Stimulated activated CD8-positive, alpha-beta memory T cell treated with anti-CD3 and anti-CD28 coated beads, Interleukin-4, amount 100 ng/mL, for 48 hours (primary cell): ENCODE measurements around the gene RNF183.
"Not testable (repeated sequence)": the region's sequence is repeated elsewhere in the genome, so short reads cannot be mapped to it uniquely, and the experiment has no call there.

Experiments used
- DNase-seq: peaks from one replicate; pipeline ENCODE4 v3.0.0-alpha.2; 2020

The RNF183 gene

DNA sequence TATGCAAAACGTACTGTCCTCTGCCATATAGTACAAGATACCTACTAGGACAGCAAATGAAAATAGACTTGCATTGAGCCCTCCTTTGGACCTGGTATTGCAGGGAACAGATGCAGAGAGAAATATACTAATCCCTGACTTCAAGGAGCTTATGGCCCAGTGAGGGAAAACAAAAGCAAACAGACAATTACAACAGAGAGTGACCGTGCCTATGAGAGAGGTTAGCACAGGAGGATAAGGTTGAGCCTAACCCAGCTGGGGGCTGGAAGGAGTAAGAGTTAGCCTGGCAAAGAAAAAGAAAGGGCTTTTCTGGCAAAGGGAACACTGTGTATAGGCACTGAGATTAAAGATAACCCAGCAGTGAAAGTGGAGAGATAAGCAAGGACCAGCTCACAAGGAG lies 33.3 kb downstream of the RNF183 start:
- DNase-seq: no peak

DNA sequence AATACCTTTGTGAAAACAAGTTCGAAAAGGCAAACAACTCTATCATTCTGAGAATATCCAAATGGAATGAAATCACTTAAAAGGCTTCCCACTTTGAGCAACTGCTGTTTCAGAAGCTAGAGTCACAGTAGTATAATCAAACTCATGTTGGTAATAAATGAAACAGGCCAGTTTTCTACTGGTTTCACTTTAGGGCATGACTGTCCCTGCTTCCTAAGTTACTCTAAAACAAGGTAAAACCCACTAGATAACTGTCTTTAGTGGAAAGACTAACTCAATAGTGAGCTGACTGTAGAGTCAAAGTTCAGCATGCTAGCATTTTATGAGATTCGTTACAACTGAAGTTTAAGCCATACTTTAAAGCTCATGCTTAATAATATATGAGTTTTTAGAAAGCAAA lies 33.8 kb downstream of the RNF183 start:
- no peak for DNase-seq

DNA sequence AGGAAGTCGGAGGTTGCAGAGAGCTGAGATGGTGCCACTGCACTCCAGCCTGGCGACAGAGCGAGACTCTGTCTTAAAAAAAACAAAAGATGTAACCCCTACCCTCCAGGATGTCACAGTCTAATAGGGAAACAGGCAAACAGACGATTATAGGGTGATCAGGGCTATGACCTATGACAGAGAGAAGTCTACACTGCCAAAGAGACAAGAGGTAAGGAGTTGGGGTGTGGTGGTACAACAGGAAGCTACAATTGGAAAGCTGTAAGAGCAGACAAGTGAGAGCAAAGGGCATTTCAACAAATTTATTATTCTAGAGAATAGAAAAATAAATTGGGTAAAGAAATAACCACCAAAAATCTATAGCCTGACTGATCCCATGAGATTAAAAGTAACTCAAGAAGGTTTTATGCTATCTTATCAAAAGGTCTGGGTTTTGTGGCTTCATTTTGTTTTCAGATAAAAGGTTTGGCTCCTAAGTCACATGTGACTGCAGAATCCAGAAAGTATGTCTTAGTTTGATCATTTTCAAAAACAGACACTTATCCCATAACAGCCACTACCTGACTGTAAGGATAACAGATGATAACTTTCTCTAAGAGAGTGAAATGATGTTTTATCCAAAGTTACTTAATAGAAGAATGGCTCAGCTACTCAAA lies 35.1 kb downstream of the RNF183 start:
- no peak for DNase-seq

DNA sequence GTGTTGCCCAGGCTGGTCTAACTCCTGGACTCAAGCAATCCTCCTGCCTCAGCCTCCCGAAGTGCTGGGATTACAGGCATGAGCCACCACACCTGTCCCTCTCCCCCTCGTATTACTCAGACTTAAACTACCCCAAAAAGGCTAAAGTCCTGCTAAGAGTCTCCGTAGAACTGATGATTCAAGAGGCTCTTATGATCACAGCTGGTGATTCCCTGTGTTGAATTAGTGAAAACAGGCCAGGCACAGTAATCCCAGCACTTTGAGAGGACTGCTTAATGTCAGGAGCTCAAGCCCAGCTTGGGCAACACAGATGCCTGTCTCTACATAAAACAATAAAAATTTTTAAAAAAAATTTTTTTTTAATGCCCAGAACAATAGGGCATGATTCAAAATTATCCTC lies 37.0 kb downstream of the RNF183 start:
- no peak for DNase-seq

DNA sequence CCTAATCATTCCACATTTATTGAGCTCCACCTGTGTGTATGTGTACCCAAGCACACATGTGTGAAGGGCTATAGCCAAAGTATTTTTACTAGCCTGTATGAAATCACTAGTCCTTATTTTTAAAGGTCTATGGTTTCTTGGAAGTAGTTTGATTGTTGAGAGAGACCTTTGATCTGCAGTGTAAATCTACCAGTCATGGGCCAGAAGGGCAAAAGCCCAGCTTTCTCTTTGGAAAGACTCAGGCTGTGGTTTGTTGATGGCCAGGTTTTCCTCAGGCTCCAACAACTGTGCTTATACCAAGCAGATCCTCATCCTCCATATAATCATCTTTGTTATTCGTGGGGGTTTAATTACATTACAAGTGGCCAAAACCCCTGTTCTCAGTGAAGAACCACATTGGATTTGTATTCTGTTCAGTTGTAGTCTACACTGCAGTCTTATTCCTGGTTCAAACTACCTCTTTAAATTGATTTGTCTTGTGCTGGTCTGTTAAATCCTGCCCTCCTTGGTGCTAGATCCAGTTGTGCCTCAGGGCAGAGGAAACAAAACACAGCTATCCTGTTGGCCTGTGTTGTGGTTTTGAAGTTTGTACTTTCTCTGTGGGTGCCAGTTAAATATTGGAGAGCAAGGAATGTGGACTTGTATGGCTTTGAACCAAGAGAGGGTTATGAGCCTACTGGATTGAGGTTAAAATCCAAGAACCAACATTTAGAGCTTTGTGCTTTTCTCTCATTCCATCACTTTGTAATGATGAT lies 41.1 kb downstream of the RNF183 start:
- DNase-seq: no peak

DNA sequence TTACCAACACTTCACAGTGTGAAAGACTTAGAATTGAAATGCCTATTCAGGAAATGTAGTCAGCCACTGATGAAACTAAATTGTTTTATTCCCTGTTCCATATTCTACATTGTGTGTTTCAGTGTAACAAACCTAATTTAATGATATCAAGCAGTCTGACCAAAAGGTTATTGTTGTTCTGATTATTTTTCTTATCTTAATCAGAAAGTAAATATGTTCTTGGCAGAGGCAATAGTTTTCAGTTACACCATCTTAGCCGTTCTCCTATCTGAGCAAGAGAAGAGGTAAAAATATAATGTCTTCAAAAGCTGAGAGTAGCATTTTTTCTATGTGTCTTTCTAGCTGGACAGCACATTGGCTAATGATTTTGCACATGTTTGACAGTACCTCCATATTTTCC lies 44.9 kb downstream of the RNF183 start:
- no peak for DNase-seq

DNA sequence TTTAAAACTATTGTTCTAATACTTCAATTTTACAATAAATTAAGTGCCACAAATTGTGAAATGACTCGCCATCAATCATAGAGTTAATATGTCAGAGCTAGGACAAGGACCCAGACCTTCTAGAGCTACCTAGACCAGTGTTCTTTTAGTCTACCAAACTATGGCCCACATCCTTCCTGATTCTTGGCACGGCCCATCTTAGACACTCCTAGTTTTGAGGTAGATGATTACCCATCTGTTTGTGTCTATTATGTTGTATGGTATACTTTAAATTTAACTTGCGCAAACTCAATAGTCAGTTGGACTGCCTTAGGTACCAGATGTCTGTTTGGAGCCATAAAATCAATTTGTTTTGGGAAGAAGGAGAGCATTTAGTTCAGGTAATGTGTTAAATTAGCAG lies 45.3 kb downstream of the RNF183 start:
- DNase-seq: no peak

DNA sequence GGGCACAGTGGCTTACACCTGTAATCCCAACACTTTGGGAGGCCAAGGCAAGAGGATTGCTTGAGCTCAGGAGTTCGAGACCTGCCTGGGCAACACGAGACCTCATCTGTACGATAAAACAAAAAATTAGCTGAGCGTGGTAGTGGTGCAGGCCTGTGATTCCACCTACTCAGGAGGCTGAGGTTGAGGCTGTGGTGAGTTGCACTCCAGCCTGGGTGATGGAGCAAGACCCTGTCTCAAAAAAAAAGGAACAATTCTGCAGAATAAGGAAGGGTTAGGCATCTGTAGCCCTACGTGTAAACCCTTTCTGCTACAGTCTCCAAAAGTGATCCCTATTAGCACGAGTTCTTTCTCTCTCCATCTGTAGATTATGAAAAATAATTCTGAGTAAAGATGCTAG lies 47.7 kb downstream of the RNF183 start:
- DNase-seq: no peak

DNA sequence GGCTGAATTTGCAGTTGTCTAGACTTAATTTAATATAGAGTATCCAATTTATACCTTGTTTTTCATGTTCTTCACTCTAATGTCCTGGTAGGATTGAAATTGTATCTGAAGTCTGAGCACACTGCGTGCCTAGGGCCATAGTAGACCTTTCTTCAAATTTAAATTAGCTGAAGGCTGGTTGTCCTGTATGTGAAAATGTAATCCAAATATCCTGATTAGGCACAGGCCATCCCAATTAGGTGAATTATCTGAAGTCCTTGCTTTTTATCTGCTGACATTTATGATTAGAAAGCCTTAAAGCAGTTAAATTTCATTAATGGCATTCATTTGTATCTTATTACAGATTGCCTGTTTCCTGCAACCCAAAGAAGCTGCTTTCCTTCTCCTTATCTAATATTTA lies 48.2 kb downstream of the RNF183 start:
- no peak for DNase-seq

DNA sequence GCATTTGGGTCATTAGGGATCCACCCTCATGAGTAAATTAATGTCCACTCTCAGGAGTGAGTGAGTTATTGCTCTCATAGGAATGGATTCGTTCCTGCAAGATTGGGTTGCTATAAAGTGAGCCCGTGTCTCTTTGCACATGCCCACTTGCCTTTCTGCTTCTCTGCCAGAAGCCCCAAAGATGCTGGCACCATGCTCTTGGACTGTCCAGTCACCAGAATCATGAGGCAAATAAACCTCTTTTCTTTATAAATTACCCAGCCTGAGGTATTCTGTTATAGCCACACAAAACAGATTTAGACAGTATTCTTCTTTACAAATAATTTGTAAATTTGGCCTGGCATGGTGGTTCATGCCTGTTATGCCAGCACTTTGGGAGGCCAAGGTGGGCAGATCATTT lies 52.4 kb downstream of the RNF183 start:
- DNase-seq: no peak

DNA sequence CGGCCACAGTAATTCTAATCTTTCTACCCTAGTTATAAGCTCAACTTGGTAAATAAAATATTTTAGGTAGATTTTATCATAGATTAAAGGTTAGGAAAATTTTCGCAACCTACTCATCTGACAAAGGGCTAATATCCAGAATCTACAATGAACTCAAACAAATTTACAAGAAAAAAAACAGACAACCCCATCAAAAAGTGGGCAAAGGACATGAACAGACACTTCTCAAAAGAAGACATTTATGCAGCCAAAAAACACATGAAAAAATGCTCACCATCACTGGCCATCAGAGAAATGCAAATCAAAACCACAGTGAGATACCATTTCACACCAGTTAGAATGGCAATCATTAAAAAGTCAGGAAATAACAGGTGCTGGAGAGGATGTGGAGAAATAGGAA lies 53.5 kb downstream of the RNF183 start:
- DNase-seq: not testable (repeated sequence)

DNA sequence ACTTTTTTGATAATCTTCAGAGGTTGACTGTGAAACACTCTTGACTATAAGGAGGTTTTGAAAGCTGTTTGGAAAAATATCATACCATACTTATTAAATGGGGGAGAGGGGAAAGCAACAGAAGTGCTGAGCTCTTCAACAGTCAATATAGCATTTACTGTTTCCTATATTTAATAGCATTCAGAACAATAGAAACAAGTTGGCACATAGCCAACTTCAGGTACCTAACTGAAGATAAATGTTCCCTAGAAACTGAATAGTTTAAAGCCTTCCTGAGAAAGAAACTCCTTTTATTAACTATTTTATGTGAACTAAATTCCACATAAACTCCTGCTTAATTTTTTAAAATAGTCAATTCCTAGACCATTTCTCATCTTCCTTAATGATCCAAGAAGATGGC lies 55.5 kb downstream of the RNF183 start:
- no peak for DNase-seq
